ENCODE data around the gene SPRYD4. TPM values are rescaled to one million over a fixed set of nuclear protein-coding genes. Genes with fewer than 3 reads are reported as not detected.

SPRYD4 gene
- total and polyA plus RNA-seq, 10 of the 15 experiments (the other 5 are each of a cell fraction or from before 2014, with no cell fraction given), result 4.1 to 6.0 (median 5.1) TPM

DNA sequence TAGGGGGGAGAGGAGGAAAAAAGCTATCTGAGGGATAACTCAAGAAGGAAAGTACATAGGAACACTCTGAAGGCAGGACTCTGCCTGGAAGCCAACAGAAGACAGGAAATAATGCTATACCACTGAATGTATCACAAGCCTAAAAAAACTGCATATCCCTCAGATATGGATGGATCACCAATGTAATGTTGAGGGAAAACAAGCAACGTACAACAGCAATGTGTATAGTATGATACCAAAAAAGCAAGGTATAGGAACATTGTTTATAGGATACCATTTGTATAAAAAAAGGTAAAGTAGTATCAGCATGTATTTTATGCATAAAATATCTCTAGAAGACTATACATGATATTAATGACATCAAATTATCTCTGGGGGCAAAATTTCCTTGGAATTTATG is 16.2 kb downstream of the SPRYD4 start:
- Histone ChIP-seq H3K27me3 (replicated peaks in 1 of 2; ENCODE audit: control insufficient read depth in 2 of 2, insufficient read depth in 2 of 2, low read length in 1 of 2) (peaks cover 0 to 2% of the 10 kb centered on the region in 2 experiments; a peak in 2 of 4 replicates), H4K20me1 (ENCODE audit: control insufficient read depth, insufficient read depth) (no peaks in the 10 kb centered on the region), H3K4me2 (ENCODE audit: control insufficient read depth, insufficient read depth) (no peak overlapping the region), H3K27ac (ENCODE audit: control insufficient read depth, insufficient read depth) (no peak overlapping the region), H3K4me1 (ENCODE audit: control insufficient read depth, insufficient read depth, low read length) (peaks cover 12% of the 10 kb centered on the region), H3K4me3 (no peak overlapping the region), H3K9ac (ENCODE audit: control insufficient read depth, insufficient read depth, low read length) (no peak overlapping the region), H3K79me2 (ENCODE audit: control insufficient read depth, insufficient read depth, low read length) (no peaks in the 10 kb centered on the region), H3K9me3 (replicated peaks; ENCODE audit: control insufficient read depth, insufficient read depth, low read length) (no peaks in the 10 kb centered on the region), H2AFZ (ENCODE audit: control insufficient read depth, low read depth, low read length) (no peak overlapping the region), H3K36me3 (ENCODE audit: control insufficient read depth in 2 of 2, insufficient read depth in 2 of 2, low read length in 1 of 2) (no peaks in the 10 kb centered on the region; a peak in 1 of 4 replicates)
- CTCF ChIA-PET, result interaction anchor here (0.9 to 1.3 kb wide), 3 partner anchors 11 to 219 kb away, joined by 3 to 4 read pairs (median 4); no protein-coding TSS in a partner anchor
- RAD21 ChIA-PET (ENCODE audit: unreplicated experiment), result interaction anchor here (1.2 kb wide), 1 partner anchor 85 kb away, joined by 3 read pairs; no protein-coding TSS in a partner anchor
- TF ChIP-seq POU2F2 (IDR thresholded peaks at IDR 0.05; ENCODE audit: borderline replicate concordance, low read depth, low read length) (no peak), IRF5 (IDR thresholded peaks at IDR 0.05; ENCODE audit: borderline replicate concordance) (no peak), RB1 (IDR thresholded peaks at IDR 0.05; ENCODE audit: borderline replicate concordance) (no peak), SIN3A (IDR thresholded peaks at IDR 0.05; ENCODE audit: low read depth, low read length) (no peak), NR2F1 (conservative IDR thresholded peaks at IDR 0.05) (no peak), ZBTB40 (IDR thresholded peaks at IDR 0.05; ENCODE audit: borderline replicate concordance) (no peak), ZNF217 (IDR thresholded peaks at IDR 0.05) (no peak), IRF4 (IDR thresholded peaks at IDR 0.05; ENCODE audit: low read depth, low read length) (no peak), E4F1 (IDR thresholded peaks at IDR 0.05; ENCODE audit: borderline replicate concordance, partially characterized antibody) (no peak), FOS (IDR thresholded peaks at IDR 0.05; ENCODE audit: borderline replicate concordance, extremely low read depth, insufficient read length) (no peak)
- TF ChIP-seq, protein P1, sequence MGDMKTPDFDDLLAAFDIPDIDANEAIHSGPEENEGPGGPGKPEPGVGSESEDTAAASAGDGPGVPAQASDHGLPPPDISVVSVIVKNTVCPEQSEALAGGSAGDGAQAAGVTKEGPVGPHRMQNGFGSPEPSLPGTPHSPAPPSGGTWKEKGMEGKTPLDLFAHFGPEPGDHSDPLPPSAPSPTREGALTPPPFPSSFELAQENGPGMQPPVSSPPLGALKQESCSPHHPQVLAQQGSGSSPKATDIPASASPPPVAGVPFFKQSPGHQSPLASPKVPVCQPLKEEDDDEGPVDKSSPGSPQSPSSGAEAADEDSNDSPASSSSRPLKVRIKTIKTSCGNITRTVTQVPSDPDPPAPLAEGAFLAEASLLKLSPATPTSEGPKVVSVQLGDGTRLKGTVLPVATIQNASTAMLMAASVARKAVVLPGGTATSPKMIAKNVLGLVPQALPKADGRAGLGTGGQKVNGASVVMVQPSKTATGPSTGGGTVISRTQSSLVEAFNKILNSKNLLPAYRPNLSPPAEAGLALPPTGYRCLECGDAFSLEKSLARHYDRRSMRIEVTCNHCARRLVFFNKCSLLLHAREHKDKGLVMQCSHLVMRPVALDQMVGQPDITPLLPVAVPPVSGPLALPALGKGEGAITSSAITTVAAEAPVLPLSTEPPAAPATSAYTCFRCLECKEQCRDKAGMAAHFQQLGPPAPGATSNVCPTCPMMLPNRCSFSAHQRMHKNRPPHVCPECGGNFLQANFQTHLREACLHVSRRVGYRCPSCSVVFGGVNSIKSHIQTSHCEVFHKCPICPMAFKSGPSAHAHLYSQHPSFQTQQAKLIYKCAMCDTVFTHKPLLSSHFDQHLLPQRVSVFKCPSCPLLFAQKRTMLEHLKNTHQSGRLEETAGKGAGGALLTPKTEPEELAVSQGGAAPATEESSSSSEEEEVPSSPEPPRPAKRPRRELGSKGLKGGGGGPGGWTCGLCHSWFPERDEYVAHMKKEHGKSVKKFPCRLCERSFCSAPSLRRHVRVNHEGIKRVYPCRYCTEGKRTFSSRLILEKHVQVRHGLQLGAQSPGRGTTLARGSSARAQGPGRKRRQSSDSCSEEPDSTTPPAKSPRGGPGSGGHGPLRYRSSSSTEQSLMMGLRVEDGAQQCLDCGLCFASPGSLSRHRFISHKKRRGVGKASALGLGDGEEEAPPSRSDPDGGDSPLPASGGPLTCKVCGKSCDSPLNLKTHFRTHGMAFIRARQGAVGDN (IDR thresholded peaks at IDR 0.05), result no peak
- WGBS (ENCODE audit: insufficient coverage, insufficient replicate concordance, low lambda C conversion rate, missing lambda C conversion rate), result 81% methylated on average over 1 of the region's 1 CpG
- POLR2A ChIA-PET, result no interaction called here
- ATAC-seq (no peak), DNase-seq (ENCODE audit: low read depth, low spot score) (no peak), FAIRE-seq (no peak)
- BruUV-seq (replicated peaks), result no TSS peak
- SMC1A ChIA-PET (ENCODE audit: uncharacterized antibody, unreplicated experiment), result interaction anchor here (1.7 kb wide), 1 partner anchor 14 kb away, joined by 5 read pairs; no protein-coding TSS in a partner anchor
- intact Hi-C loops (cut with micrococcal nuclease; ENCODE audit: unreplicated experiment) (no loop called here), in situ Hi-C loops (cut with MboI) (no loop called here)
